ENCODE results near the gene ANGPTL8. TPM values are rescaled to one million over a fixed set of nuclear protein-coding genes. Genes with fewer than 3 reads are reported as not detected.

Gene ANGPTL8
- total RNA-seq, 1 experiment from 2014 or later: not detected

- H3K27me3 ChIP-seq (ENCODE audit: control insufficient read depth, insufficient read depth, low read length): no peaks in the 10 kb centered on the region
- no peak overlapping the region for H3K4me3 ChIP-seq (ENCODE audit: low read depth in 2 of 2, low read length in 2 of 2)
- BruUV-seq (replicated peaks): no TSS peak
- ATAC-seq (no peak), DNase-seq (ENCODE audit: low read depth, low spot score) (no peak)
- TF ChIP-seq TCF7L2 (IDR thresholded peaks at IDR 0.05; ENCODE audit: low read depth, low read length) (no peak), CTCF (IDR thresholded peaks at IDR 0.05) (no peak), POLR2AphosphoS5 (IDR thresholded peaks at IDR 0.05; ENCODE audit: low read depth, low read length) (no peak), REST (IDR thresholded peaks at IDR 0.05; ENCODE audit: insufficient read depth in 1 of 2, low read depth in 2 of 2, low read length in 1 of 2) (no peak), SIN3A (IDR thresholded peaks at IDR 0.05; ENCODE audit: borderline replicate concordance, insufficient read depth, low read depth, low read length) (no peak)
- H3K4me1 ChIP-seq (ENCODE audit: control insufficient read depth, insufficient read depth, low read length): no peaks in the 10 kb centered on the region
- H3K27ac ChIP-seq (ENCODE audit: low read length): no peak overlapping the region
- H3K36me3 ChIP-seq (ENCODE audit: control insufficient read depth, insufficient read depth, low read length): no peaks in the 10 kb centered on the region
- in situ Hi-C loops (cut with HindIII; ENCODE audit: low pct_unique_long_range_greater_than_20kb, low sequenced_read_pairs): no loop called here
- POLR2A ChIA-PET: no interaction called here
- H3K9me3 ChIP-seq (ENCODE audit: control insufficient read depth, insufficient read depth, low read depth, low read length): no peaks in the 10 kb centered on the region
- CTCF ChIA-PET: no interaction called here
- intact Hi-C loops (cut with micrococcal nuclease; ENCODE audit: unreplicated experiment): no loop called here
These were observed 33.9 kb downstream of the ANGPTL8 start for GRCh38 chr19:11273296-11273695.

GRCh38 chr19:11273989-11274388, 34.6 kb downstream of the ANGPTL8 start:
- Histone ChIP-seq H3K27ac (ENCODE audit: low read length) (no peak overlapping the region), H3K9me3 (ENCODE audit: control insufficient read depth, insufficient read depth, low read depth, low read length) (no peaks in the 10 kb centered on the region), H3K4me1 (ENCODE audit: control insufficient read depth, insufficient read depth, low read length) (no peaks in the 10 kb centered on the region), H3K4me3 (ENCODE audit: low read depth in 2 of 2, low read length in 2 of 2) (no peak overlapping the region), H3K27me3 (ENCODE audit: control insufficient read depth, insufficient read depth, low read length) (no peaks in the 10 kb centered on the region), H3K36me3 (ENCODE audit: control insufficient read depth, insufficient read depth, low read length) (no peaks in the 10 kb centered on the region)
- intact Hi-C loops (cut with micrococcal nuclease; ENCODE audit: unreplicated experiment): no loop called here
- ATAC-seq (no peak), DNase-seq (ENCODE audit: low read depth, low spot score) (no peak)
- POLR2A ChIA-PET: no interaction called here
- no TSS peak for BruUV-seq (replicated peaks)
- in situ Hi-C loops (cut with HindIII; ENCODE audit: low pct_unique_long_range_greater_than_20kb, low sequenced_read_pairs): no loop called here
- TF ChIP-seq REST (IDR thresholded peaks at IDR 0.05; ENCODE audit: insufficient read depth in 1 of 2, low read depth in 2 of 2, low read length in 1 of 2) (no peak), POLR2AphosphoS5 (IDR thresholded peaks at IDR 0.05; ENCODE audit: low read depth, low read length) (no peak), CTCF (IDR thresholded peaks at IDR 0.05) (no peak), SIN3A (IDR thresholded peaks at IDR 0.05; ENCODE audit: borderline replicate concordance, insufficient read depth, low read depth, low read length) (no peak), TCF7L2 (IDR thresholded peaks at IDR 0.05; ENCODE audit: low read depth, low read length) (no peak)
- CTCF ChIA-PET: no interaction called here

Data from Panc1 (cell line).